GM18907 (cell line): ENCODE results near the gene MAB21L4.

Experiments used
- ATAC-seq: cut with Tn5 transposase; IDR thresholded peaks from one replicate; pipeline ENCODE4 v1.9.1; 2021; ENCODE audit warnings: mild to moderate bottlenecking, moderate library complexity; ENCODE audit not compliant: unreplicated experiment

Gene MAB21L4

DNA sequence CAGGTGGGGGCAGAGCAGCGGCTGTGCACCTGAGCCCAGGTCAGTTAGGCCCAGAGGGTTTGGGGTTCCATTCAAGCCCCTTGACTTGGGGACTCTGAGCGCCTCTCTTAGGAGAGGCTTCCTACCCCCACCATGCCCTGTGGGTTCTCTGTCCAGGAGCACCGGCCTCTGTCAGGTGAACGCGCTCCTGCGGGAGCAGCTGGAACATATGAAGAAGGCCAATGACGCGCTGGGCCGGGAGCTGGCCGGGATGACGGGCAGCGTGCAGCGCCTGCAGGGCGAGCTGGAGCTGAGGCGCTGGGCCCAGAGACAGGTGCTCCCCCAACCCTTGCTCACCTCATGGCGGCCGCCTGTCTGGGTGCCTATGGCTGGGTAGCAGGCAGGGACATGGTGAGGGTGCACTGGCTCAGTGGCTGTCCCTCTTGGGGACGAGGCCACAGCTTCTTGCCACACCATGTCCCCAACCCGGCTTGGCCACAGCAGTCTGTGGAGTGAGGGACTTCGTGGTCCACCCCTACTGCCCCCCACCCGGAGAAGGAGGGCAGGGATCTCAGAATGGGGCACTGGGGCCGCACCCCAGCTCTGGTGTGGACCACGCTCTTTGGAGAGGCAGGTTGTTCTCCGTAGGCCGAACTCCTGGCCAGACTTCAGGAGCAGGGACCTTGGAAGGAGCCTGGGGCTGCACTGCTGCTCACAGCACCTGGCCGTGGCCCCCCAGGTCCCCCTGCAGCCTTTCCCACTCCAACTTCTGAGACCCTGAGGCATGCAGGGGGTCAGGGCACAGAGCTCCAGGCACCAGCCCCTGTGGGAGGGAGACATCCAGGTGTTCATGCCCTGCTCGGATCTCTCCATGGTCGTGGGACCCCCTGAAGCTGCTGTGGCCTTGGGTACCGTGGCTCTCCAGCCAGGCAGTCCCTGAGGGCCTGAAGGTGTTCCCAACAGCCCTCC lies 29.9 kb upstream of the MAB21L4 start:
- no peak for ATAC-seq

DNA sequence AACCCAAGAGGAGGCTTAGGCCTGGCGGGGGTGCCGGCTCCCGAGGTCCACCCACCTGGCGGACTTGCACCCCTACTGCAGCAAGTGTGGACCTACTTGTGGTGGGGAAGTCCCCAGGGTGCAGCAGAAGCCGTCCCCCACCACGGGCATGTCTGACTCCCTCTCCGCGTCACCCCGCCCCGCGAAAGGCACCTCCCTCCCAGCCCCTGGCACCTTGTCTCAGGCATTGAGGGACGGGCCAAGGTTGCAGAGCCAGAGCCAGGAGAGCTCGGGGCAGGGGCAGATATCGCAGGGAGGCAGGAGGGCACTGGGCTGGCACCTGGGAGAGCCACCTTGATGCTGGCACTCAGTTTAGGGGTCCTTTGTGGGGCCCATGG lies 29.2 kb upstream of the MAB21L4 start:
- no peak for ATAC-seq

DNA sequence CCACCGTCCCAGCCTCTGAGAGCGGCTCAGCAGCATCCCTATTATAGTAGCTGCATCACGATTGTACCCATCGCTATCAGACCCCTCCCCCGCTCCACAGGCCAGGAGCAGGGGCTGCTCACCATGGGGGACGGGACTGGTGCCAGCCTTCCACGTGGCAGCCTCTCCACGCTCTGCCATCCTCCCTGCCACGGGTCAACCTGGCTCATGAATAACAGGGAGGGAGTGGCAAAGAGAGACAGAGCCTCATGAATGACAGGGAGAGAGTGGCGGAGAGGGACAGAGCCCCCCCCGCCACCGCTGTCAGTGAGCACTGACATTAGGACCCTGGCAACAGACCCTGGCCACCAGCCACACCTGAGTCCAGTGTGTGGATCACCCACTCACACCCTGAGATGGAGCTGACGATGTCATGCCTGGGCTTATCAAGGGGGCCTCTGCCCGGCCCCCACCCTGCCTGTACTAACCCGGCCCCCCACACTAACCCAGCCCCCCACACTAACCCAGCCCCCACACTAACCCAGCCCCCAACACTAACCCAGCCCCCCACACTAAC lies 27.1 kb upstream of the MAB21L4 start:
- no peak for ATAC-seq

DNA sequence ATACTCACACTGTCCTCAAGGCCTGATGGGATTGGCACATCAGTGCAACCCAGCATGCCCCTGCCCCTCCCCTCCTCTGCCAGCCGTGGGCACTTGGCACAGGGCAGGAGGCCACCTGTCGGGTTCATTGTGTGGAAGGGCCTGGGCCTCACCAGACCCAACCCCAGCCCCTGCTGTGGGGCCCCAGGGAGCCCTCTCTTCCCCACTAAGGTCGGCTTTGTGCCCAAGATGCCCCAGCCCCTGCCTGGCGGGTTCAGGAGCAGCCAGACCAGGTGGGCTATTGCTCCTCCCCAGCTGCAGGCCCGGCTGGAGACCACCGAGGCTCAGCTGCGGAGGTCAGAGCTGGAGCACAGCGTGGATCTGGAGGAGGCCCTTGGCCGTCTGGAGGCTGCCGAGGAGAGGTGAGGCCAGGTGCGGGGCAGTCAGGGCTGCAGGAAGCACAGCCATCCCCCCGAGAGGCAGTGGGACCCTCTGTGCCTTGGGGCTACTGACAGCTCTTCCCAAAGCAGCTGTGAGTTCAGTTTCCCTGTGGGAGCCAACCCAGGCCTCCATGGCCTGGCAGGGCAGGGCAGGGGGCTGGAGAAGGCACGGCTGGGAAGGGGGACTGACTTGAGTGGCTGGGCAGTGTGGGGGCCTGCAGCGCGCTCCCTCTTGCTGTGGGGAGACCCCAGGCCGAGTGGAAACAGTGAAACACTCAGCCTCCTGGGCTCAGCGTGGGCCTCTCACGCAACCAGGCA lies 26.5 kb upstream of the MAB21L4 start:
- no peak for ATAC-seq

- ATAC-seq, result no peak
These were observed 26.0 kb upstream of the MAB21L4 start for GRCh38 chr2:240921995-240922244.

- no peak for ATAC-seq
These were observed 25.5 kb upstream of the MAB21L4 start for GRCh38 chr2:240921311-240921994.

- ATAC-seq, result no peak
These were observed 24.9 kb upstream of the MAB21L4 start for GRCh38 chr2:240920783-240921231.

DNA sequence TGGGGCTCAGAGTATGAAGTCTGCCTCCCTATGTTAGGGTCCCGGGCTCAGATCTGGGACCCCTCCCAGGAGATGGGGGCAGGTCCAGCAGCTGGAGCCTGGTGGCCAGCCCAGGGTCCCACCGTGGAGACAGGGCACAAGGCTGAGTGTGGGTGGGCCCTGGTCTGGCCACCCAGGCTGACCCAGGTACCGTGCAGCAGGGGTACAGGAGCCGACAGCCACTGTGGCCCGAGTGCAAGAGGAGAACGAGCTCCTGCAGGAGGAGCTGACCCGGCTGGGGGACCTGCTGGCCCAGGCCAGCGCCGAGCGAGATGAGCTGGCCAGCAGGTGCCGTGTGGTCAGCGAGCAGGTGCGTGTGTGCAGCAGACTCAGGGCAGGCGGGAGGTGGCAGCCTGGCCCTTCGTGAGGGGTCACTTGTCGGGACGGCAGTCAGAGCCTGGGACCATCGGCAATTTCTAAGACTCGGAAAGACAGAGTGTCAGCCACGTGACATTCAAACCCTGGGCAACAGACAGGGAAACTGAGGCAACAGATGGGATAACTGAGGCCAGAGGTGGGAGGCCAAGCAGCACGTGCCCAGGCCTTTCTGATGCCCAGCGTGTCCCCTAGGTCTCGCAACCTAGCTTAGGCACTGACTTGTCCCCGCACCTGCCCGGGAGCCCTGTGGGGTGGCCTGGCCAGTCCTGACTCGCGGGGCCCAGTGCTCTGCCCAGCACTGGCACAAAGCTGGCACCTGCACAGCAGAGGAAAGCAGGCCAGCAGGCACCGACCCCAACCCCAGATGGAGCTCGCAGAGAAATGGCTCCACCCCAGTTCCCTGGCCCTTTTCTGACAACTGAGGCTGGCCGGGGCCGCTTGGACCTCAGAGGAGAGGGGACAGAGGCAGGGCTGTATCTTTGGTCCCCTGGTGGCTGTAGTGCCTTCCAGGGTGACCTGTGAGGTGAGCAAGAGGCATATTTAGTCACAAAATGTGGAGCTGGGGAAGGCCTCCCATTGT lies 24.1 kb upstream of the MAB21L4 start:
- ATAC-seq, result no peak

DNA sequence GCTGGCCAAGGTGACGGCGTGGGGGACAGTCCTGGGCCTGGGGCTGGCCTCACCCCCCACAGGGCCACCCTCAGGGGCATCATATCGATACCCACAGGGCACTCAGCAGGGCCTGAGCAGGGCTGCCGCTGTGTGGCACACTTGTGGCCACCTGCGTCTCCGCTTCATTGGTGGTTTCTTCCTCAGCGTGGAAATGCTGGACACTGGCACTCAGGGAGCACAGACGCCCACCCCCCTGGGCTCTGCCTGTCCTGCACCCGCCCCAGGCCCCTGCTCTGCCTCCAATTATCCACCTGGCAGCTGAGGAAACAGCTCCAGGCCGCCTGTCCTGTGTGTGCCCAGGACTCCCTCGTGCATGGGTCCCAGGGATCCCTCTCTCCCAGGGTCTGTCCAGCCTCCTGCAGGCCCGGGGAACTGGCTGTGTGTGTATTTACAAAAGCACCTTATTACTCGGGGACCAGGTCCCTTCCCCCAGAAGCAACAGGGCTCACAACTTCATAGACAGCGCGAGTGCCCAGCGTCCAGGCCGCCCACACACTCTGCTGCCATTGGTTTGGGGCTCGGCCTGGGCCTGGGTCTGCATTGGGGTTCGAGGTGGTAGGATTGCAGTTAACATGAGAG lies 23.3 kb upstream of the MAB21L4 start:
- ATAC-seq, result no peak

GRCh38 chr2:240918258-240919091 lies 22.5 kb upstream of the MAB21L4 start:
- no peak for ATAC-seq

GRCh38 chr2:240917684-240918257 lies 21.8 kb upstream of the MAB21L4 start:
- ATAC-seq, result no peak

DNA sequence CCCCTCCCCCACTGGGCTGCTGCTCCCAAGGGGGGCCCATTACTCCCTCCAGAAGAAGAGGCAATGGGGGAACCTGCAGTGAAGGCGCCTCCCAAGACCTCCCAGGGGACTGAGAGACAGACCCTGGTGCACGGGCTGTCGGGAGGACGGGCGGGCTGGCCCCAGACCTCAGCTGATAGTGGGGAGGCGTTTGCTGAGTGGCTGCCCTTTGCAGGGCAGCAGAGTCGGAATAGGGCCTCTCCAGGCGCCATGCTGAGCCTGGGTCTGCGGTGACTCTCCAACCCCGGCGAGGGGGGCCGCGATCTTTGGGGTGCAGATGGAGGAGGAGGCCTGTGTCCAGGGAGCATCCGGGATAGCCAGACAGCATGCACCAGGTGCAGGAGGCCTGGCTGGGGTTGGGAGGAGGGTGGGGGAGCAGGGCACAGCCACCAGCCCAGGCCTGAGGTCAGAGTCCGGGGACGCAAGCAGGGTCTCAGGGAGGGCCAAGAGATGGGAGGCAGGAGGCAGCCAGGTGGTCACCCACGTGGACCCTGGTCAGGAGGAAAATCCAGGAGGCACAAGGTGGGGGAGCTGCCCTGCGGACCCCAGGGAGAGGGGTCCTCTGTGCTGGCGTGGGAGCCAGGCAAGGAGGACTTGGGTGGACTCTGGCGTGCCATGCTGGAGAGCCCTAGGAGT lies 21.2 kb upstream of the MAB21L4 start:
- ATAC-seq, result no peak

- ATAC-seq, result no peak
These were observed 20.6 kb upstream of the MAB21L4 start for GRCh38 chr2:240916571-240917008.

GRCh38 chr2:240915526-240916341 lies 19.8 kb upstream of the MAB21L4 start:
- ATAC-seq, result no peak

DNA sequence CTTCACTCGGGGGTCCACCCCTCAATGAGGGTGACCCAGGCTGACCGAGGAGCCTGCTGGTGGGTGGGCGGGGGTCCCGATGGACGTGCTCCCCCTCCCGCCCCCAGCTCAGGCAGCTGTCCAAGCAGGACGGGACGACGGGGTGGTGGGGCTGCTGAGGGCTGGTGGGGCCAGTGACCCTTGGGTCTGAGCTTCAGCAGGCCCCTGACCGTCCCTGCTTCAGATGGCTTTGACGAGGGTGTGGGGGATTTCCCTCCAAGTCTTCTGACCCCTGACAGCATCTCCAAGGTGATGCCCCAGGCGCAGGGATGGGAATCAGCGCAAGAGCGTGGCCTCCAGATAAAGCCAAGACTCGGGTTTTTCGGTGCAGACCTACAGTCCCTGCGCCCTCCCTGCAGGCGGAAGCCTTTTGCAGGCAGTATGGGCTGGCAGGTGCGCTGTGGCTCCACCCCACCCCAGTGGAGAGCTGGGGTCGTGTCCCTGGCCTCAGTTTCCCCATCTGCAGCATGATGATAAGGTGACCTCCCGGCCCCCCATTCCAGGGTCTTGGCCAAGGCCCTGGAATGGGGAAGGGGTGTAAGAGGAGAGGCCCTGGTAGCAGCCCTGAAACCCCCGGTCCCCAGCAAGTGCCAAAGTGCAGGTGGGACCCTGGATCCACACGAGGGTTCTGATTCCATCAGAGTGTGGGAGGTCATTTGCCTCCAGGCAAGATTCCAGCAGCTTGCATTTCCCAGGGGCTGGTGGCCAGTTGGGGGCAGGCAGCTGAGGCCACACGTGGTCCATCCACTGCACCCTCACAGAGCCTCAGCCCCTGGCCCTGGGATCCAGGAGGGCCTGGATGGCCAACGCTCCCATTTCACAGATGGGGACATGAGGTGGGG lies 18.9 kb upstream of the MAB21L4 start:
- no peak for ATAC-seq
